GM19240 (cell line): Measurements from ENCODE around the gene FGF14.
A peak's percentile ranks its signal among the peaks of the same experiment; 100 is the strongest.

Experiments
- DNase-seq: peaks from one replicate; pipeline ENCODE4 v3.0.0; 2011; ENCODE audit warnings: low spot score; ENCODE audit not compliant: insufficient read length

Gene FGF14

DNA sequence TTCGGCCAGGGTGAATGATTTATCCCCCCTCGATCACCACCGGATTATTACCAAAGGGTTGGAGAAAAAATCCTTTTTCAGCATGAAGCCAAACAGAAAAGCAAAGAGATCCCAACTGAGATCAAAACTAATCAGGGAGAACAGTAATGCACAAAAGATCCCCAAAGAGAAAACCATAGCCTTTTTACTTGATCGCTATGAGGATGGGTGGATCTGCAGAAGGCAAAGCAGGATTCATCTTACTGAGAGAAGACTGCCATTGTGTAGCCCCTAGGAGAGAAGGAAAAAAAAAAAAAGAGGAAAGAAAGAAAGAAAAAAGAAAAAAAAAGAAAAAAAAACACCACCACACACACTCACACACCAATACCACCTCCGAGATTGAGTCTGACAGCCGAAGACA lies at the start of gene FGF14:
Gene FGF14, minus strand, starts transcription at position 283 of the 400 bp plus-strand sequence.
- DNase-seq, result no peak

- no peak for DNase-seq
These were observed 41.4 kb upstream of the FGF14 start for GRCh38 chr13:102443249-102443648.

DNA sequence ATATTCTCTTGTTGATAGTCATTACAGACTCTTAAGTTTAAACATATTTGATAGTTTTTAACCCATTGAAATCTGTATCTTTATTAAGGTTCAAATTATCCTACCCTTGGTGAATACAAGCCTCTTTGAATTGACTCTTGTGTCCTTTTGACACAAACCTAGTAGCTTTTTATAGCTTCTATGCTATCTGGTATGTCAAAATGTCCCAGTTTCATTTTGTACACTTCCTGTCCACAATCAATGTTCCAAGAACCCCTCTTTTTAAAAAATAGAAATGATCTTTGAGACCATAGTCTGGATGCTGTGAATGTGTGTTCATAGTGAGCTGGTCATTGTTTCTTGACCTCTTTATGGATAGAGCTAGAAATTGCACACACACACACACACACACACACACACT lies 39.2 kb upstream of the FGF14 start:
- DNase-seq, result no peak

DNA sequence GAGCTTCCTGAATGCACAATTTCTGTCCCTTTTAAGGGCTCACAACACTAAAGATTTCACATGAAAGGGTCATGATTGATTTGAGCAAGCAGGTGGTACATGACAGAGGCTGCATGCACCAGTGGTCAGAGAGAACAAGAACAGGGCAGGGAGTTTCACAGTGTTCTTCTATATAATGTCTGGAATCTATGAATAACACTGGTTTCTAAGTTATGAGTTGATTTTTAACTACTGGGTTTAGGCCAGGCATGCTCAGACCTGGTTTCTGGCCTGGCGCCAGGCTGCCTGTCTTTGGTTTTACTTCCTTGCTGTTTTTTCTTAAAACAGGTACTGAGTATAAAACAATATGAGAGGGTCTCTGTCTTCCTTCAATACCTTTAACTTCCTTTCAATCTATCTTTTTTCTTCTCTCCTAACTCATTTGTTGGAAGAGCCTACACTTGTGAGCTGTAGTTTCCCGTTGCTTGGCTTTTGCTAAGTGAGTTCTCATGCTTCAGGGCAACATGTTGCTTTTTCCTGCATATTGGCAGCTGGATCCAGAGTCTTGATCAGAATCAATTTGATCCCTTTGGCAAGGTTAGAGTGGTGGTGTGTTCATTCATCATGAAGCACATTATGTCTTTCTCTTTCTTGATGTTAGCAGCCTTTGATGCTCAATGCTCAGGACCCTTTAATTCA lies 38.5 kb upstream of the FGF14 start:
- DNase-seq, result no peak

DNA sequence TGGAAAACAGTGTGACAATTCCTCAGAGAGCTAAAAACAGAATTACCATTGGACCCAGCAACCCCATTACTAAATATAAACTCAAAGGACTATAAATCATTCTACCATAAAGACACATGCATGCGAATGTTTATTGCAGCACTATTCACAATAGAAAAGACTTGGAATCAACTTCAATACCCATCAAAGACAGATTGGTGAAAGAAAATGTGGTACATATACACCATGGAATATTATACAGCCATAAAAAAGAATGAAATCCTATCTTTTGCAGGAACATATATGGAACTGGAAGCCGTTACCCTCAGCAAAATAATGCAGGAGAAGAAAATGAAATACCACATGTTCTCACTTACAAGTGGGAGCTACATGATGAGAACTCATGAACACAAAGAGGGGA lies 20.8 kb upstream of the FGF14 start:
- DNase-seq, result no peak

DNA sequence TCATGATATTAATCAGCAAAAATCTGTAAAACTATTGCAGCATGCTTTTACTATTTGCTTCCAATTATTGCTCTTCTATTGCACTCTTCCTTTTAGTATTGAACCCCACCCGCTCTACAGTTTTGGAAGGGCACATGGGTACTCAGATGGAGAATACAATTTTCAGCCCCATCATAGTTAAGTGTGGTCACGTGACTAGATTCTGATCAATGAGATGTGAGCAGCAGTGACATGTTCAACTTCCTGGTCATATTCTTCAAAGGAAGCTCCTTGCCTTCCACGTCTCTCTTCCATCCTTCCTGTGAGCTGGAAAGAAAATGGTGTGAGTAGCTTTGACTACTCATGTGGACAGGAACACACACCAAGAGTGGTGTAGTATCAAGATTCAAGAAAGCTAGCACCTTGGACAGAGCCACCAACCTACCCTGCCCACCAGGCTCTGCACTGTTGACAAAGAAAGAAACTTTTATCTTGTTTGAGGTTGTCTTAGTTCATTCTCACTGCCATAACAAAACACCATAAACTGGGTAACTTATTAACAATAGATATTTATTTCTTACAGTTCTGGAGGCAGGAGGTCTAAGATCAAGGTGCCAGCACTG lies 3.8 kb upstream of the FGF14 start:
- no peak for DNase-seq

DNA sequence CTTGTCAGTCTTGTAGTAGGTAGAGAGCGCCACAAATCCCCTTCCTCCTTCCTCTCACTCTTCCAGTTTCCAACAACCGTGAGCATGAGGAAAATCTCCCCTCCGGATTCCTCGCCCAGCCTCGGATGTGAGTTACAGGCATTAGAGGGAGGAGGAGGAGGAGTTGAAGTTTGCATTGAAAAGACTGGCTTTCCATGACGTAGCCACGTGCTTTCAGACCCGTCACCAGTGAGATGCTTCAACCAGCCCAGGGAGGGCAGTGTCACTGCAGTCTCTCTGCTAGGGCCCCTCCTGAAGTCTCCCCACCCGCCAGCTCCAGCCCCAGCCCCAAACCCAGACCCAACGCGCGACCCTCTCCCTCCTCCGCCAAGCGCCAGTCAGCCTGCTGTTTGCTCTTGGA lies 442 bp upstream of the FGF14 start:
- no peak for DNase-seq

GRCh38 chr13:102401265-102401664 lies 583 bp downstream of the FGF14 start:
- no peak for DNase-seq

DNA sequence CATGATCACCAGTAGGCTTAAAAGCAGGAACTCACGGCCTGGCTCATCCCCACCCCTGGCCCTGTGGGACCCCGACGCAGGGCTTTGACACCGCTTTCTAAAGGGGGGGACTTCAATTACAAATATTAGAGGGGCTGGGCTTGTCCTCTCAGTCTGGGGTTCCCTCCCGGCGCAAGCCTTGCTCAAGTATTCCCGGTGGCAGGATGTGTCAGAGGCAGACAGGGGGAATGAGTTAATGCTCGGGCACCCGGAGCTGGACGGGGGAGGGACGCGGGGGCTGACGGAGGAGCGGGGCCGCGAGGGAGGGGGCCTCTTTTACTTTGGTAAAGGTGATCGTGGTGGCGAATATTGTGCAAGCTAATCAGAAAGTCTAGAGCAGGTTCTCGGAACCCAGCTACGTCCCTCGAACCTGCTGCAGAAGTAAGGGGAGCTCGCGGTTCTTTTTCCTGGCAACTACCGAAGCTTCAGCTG lies 1.1 kb downstream of the FGF14 start:
- no peak for DNase-seq

GRCh38 chr13:102399791-102400674 lies 1.8 kb downstream of the FGF14 start:
- DNase-seq, result no peak

GRCh38 chr13:102395939-102396338 lies 5.9 kb downstream of the FGF14 start:
- no peak for DNase-seq

GRCh38 chr13:102395174-102395573 lies 6.7 kb downstream of the FGF14 start:
- no peak for DNase-seq

DNA sequence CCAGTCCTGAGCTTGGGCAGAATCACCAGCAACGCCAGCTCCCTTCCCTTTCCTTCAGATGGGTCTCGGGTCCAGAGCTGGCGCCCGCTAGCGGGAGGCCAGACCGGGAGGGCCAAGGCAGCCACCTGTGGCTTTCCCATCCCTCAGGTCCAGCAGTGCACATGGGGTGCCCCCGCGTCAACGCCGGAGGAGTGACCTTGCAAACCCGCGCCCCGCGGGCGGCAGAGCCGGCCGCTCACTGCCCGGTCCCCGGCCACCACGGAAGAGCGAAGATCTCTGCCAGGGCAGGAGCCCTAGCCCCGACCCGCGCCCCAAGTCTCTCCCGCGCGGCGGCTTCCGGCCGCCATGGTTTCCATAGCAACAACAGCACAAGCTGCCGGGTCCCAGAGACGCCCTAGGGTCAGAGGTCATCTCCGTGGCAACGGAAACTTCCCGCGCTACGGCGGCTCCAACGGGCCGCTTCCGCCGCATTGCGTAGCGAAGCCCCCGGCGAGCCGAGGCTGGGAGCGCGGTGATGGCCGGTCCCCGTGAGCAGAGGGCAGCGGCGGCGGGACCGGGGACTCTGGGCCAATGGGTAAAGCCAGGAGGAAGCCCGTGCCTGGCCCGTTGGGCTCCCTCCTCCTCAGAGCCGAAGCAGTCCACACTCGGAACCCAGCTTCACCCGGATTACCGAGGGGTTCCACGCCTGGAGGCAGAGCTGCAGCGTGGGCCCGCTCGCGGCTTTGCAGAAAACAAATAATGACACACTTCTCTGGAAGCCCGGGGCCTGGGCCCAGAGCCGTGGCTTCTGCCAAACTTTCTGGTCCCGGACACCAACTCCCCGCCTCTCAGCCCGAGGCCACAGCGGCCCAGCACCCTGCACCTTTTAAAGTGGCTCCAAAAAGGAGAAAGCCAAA lies 7.4 kb downstream of the FGF14 start:
- peak; percentile 74 for DNase-seq

DNA sequence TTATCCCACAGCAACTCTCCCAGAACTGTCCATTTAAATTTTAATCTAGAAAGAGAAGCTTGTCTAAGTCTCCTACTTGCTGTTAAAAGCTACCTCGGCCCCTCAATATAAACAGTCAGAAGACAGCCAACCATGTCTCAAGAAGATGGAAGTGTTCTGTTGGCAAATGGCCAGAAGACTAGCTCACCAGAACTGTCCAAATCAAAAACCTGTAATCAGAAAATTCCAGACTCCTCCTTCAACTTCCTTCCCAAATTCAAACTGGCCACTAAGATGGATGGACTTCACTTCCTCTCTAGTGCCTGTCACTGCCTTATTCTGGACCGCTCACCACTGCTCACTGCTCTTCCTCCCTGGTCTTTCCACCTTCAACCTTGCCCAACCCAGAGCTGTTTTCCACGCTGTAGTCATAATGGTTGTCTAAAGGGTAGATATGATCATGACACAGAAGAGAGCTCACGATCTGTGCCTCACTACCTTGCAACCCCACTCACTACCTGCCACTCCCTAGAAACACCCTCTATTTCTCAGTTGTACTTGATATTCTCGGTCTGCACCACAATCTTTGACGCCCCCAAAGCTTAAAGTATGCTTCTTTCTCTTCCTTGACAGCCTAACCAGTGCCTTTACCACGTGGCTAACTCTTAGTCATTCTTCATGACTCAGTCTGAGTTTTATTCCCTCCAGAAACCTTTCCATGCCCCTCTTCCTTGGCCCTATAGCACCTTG lies 9.2 kb downstream of the FGF14 start:
- no peak for DNase-seq

GRCh38 chr13:102386461-102386860 lies 15.4 kb downstream of the FGF14 start:
- DNase-seq, result no peak

DNA sequence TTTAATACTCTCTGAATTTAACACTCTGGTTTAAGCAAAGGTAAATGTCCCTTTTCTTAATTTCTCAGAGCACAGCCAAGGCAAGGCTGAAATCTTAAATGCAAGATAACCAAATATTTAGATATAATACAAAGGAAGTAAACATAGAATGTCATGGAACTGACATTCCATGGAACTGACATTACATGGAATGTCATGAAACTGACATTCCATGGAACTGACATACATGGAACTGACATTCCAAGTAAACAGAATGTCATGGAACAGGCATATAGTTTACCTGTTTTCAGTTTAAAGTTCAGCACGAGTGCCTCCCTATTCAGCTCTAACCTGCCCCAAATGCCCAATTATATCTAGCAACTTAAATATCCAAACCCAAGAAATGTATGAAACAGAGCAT lies 21.8 kb downstream of the FGF14 start:
- no peak for DNase-seq

DNA sequence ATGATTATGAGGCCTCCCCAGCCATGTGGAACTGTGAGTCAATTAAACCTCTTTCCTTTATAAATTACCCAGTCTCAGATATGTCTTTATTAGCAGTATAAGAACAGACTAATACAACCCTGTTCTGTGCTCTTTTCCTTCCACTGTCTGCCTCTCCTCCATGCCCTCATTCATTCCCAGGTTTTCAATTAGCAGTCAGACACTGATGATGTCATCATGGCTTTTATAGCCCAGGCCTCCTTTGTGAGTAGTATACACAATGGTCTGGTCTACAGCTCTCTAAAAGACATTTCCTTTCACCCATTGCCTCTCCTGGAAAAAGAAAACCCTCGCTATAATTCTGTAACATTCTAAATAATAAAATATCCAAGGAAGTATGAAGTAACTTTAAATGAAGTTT lies 25.5 kb downstream of the FGF14 start:
- no peak for DNase-seq

DNA sequence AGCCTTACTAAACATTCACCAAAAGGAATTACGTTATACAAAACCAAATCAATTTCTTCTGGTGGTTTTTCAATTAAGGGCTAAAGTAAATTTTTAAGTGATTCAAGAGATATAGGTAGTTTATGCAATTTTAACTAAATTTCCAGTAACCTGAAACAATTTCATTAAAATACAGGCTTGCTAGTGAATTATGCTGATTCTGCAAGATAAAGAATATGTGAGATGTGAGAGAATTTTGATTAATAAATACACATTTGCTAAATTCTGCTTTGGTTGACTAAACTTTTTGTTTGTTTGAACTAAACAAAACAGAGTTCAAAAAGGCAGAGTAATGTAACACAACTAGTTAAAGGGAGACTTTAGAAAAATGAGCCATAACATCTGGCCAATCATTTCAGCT lies 27.1 kb downstream of the FGF14 start:
- no peak for DNase-seq

- no peak for DNase-seq
These were observed 27.6 kb downstream of the FGF14 start for GRCh38 chr13:102374233-102374632.

DNA sequence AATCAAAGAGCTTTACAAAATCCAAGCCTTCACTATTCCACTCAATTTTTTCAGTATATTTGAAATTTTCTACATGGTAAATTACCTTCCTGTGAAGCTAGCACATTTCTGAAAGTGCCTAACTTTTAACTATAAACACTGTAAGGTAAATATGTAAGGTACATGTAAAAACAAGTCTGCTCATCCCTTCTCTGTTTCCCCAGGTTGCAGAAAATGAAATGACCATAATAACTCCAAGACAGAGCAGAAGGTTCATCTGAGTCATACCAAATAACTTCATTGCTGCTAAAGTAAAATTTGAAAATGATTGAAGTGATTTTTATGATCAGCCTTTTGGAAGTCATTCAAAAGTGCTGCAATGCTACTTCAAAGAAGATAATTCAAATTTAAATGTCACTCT lies 28.6 kb downstream of the FGF14 start:
- no peak for DNase-seq

- DNase-seq, result no peak
These were observed 32.5 kb downstream of the FGF14 start for GRCh38 chr13:102369302-102369701.
